ENCODE data around the gene PPHLN1. TPM values are rescaled to one million over a fixed set of nuclear protein-coding genes. Genes with fewer than 3 reads are reported as not detected.
"Not testable (repeated sequence)": the region's sequence is repeated elsewhere in the genome, so short reads cannot be mapped to it uniquely, and the experiment has no call there.

PPHLN1 gene
- polyA plus RNA-seq, 4 donors: 65.0 to 72.2 (median 69.3) TPM

DNA sequence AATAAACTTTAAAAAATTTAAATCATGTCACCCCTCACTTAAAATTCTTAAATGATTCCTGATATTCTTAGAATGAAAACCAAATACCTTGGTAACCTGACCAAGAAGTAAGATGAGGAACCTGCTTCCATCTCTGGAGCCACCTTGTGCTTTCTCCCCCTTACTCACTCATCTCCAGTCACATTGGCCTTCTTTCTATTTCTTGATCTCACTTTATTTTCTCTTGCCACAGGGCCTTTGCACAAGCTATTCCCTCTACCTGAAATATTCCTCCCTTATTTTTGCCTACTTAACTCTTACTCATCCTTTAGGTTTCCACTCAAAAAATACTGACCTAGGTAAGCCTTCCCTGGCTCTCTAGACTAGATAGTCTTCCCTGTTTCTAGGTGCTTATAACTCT is 5.2 kb upstream of the PPHLN1 start:
- no peak for DNase-seq (ENCODE audit: low read depth in 4 of 4, low spot score in 3 of 4)

DNA sequence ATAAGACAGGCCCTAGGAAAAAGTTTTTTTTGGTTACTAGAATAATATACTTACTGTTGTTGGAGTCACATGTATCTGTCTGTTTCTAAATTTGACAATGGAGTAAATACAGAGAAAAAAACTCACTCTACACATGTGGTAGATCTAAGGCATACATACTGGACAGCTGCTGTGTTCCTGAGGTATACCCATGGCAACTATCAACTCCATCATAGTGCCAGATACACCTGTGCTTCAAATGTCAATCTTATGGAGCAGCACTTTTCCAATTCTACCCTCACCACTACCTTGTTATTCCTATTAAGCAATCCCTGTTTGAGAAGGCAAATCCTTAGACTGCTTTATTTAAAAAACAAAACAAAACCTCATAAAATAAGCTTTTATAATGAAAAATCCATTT is 3.4 kb upstream of the PPHLN1 start:
- DNase-seq (ENCODE audit: low read depth in 4 of 4, low spot score in 3 of 4): no peak

GRCh38 chr12:42323856-42324255 is 2.1 kb upstream of the PPHLN1 start:
- no peak for DNase-seq (ENCODE audit: low read depth in 4 of 4, low spot score in 3 of 4)

GRCh38 chr12:42325326-42325652 is 678 bp upstream of the PPHLN1 start:
- DNase-seq (ENCODE audit: low read depth in 4 of 4, low spot score in 3 of 4): no peak

DNA sequence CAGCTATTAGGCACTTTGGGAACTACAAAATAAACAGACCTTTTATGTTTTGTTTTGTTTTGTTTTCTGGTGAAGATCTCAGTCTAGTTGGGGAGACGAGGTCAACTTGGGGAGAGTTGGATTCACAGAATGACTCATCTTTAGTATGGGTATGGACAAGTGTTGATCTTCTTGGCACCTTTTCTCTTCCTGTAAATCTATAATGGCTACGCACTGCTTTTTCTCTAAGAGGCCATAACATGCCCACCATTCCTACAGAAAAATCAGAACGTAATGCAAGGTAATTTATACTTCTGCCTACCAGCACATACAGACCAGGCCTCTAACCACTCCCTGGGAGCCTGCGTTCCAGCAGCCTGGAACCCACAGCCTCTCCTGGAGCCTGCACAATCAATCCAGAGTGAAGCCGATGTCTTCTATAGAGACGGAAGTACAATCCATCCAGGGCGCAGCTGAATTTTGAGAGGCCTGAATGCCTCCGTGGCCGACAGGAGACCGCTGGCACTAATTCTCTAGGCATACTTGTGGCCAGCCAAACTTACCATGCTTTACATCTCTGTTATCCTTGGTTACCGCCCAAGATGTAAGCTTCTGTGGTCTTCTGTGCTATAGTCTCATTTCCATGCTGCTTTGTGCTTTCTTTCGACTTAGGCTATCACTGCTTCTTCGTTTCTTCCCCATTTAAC is 717 bp downstream of the PPHLN1 start:
- DNase-seq (ENCODE audit: low read depth in 4 of 4, low spot score in 3 of 4): peak in 2 of 4 donors; percentile 4 to 8

DNA sequence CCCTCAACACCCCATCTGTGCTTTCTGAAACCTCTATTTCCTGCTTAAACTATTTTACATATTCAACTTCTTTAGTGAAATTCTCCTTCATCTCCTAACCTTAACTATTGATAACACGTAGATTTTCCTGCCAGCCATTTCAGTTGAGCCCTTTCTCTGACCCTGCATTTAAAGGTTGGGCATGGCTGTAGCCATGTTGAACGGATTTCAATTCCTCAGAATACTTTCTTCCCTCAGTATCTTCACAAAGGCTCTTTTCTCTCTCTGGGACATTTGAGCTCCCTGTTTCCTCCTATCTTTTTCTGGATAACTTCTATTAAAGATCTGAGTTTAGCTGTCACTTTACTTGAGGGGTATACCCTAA is 1.2 kb downstream of the PPHLN1 start:
- no peak for DNase-seq (ENCODE audit: low read depth in 4 of 4, low spot score in 3 of 4)

DNA sequence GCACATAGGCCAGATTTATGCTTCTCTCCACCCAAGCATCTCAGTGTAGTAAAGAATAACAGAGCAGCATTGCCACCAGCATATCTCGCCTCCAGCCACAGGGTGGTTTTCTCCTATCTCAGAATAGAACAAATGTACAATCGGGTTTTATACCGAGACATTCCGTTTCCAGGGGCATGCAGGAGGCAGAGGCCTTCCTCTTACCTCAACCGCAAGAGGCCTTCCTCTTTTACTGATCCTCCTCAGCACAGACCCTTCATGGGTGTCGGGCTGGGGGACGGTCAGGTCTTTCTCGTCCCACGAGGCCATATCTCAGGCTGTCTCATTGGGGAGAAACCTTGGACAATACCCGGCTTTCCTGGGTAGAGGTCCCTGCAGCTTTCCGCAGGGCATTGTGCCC is 4.1 kb downstream of the PPHLN1 start:
- not testable (repeated sequence) for DNase-seq (ENCODE audit: low read depth in 4 of 4, low spot score in 3 of 4)

DNA sequence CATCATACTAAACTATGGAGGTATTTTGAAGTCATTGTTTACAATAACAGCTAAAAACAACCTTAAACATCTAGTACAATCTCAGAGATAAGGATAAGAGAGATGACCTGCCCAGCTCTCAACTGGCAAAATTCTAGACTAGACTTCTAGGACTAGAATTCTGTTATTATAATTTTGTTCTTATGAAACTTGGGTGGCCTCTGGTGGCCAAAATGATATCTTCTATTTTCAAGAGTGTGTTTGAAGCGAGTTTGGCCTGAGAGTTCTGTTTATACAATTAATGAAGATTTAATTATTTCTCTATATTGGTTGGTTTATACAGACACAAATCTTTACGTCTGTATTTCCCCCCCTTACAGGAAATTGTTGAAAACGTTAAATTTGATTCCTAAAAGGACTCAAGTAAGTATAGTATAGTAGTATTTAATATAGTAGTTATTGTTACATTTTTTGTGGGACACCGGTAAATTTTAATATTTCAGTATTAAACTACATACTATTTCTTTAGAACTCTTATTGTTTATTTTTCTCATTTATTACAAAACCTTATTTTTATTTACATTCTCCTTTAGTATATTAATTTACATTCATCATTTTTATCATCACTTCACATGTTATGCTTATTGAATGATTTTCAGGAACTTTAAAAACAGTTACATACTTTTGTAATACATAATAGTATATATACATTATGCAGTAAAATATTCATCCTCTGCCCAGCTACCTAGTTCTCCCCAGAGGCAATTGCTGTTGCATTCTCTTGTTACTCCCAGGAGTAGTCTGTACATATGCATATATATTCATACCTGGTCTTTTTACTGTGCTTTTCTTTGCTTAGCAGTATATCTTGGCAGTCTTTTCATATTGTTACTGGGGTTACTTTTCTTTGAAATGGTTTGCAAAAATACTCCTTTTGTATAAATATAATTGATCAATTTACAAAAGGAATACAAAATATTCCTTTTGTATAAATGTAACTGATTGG is 6.6 kb downstream of the PPHLN1 start:
- peak in 2 of 4 donors; percentile 8 to 27 for DNase-seq (ENCODE audit: low read depth in 4 of 4, low spot score in 3 of 4)

DNA sequence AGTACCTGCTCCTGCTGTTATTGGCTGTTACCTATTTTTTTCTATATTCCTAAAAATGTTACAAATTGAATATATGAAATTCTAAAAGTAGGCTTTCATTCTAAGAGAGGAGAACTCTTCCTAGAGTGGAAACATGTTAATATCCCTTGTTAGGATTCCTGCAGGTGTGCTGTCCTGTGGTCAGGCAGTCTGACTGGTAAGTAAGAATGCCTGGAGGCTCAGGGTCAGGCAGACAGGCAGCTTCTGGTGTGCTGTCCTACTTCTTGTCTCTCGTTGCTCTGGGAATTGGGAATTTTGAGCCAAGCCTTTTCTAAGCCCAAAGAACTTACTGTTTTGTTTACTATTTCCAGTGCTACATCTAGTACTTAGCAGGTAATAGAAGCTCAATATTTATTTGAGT is 10.3 kb downstream of the PPHLN1 start:
- no peak for DNase-seq (ENCODE audit: low read depth in 4 of 4, low spot score in 3 of 4)

- no peak for DNase-seq (ENCODE audit: low read depth in 4 of 4, low spot score in 3 of 4)
These were observed 12.3 kb downstream of the PPHLN1 start for GRCh38 chr12:42338280-42338679.

DNA sequence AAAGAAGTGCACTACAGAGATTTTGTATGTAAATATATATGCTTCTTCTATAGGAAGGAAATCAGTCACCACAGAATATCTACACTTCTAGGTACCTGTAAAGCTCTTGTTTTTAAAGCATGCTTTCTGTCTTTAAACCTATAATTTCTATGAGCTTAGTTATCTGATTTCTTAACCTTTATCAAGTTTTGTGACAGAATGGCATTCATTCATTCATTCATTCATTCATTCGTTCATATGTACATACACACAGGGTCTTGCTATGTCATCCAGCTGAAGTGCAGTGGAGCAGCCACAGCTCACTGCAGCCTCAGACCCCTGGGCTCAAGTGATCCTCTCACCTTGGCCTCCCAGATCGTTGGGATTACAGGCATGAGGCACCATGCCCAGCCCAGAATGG is 16.1 kb downstream of the PPHLN1 start:
- no peak for DNase-seq (ENCODE audit: low read depth in 4 of 4, low spot score in 3 of 4)

GRCh38 chr12:42343721-42344120 is 17.8 kb downstream of the PPHLN1 start:
- no peak for DNase-seq (ENCODE audit: low read depth in 4 of 4, low spot score in 3 of 4)

GRCh38 chr12:42346403-42347002 is 20.5 kb downstream of the PPHLN1 start:
- no peak for DNase-seq (ENCODE audit: low read depth in 4 of 4, low spot score in 3 of 4)

DNA sequence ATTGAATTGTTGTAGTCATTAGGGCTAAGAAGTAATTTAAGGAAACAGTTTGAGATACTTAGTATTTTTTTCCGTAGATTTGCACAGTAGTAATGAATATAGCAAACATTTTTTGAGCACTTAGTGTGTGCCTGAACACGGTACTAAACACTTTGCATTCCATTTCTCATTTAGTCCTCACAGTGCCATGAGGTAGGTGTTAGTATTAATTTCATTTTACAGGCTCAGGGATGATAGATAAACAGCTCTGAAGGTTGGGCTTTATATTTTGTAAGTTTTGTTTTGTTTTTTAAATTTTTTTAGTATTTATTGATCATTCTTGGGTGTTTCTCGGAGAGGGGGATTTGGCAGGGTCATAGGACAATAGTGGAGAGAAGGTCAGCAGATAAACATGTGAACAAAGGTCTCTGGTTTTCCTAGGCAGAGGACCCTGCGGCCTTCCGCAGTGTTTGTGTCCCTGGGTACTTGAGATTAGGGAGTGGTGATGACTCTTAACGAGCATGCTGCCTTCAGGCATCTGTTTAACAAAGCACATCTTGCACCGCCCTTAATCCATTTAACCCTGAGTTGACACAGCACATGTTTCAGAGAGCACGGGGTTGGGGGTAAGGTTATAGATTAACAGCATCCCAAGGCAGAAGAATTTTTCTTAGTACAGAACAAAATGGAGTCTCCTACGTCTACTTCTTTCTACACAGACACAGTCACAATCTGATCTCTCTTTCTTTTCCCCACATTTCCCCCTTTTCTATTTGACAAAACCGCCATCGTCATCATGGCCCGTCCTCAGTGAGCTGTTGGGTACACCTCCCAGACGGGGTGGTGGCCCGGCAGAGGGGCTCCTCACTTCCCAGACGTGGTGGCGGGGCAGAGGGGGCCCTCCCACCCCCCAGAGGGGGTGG is 23.4 kb downstream of the PPHLN1 start:
- DNase-seq (ENCODE audit: low read depth in 4 of 4, low spot score in 3 of 4): not testable (repeated sequence)

- not testable (repeated sequence) for DNase-seq (ENCODE audit: low read depth in 4 of 4, low spot score in 3 of 4)
These were observed 24.0 kb downstream of the PPHLN1 start for GRCh38 chr12:42350021-42350407.

DNA sequence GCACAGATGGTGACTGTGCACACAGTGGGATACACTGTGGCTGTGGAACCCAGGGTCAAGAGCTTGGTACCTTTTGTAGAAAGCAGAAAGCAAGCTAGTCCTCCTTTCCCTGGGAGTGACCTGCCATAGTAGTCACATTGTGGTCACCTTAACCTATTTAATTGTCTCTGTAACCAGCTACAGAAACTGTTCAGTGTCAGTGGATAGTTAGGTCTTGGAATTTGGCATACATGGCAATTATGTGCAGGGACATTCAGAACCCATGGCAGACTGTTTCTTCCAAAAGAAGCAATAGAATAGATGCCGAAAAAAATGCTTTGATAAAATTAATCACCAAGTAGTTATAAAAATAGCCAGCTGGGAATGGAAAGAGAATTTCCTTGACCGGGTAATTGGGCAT is 30.4 kb downstream of the PPHLN1 start:
- no peak for DNase-seq (ENCODE audit: low read depth in 4 of 4, low spot score in 3 of 4)

- no peak for DNase-seq (ENCODE audit: low read depth in 4 of 4, low spot score in 3 of 4)
These were observed 34.9 kb downstream of the PPHLN1 start for GRCh38 chr12:42360747-42361403.

GRCh38 chr12:42361909-42362646 is 36.1 kb downstream of the PPHLN1 start:
- DNase-seq (ENCODE audit: low read depth in 4 of 4, low spot score in 3 of 4): no peak

DNA sequence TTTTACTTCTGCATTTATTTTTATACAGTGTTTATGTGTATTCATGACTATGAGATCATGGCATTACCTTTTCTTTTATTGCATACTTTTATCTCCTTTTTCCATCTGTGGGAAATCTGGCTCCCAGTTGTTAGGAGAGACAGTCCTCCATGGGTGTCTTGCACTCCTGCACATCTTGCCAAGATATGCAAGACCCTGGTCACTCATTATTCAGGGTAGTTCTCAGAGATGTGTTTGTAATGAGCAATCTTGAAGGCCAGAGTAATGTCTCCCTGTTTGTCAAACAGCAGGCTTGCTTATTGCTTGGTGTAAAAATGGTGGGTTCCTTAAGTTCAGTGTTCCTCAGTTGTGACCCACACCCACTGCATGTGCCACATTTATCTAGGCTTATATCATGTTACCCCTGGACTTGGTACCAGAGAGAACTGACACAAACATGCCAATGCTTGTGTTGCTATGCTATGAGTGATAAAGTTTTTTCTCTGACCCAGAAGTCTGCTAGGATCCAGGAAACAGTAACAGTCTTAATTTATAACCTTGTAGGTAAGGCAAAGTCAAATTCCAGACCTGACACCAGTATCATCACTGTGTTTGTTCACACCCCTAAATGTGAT is 36.8 kb downstream of the PPHLN1 start:
- DNase-seq (ENCODE audit: low read depth in 4 of 4, low spot score in 3 of 4): no peak

Data from right renal pelvis (tissue), 4 donors.